A549 (cell line): ENCODE measurements around the gene COL15A1.

Experiments
- BHLHE40 ChIP-seq: IDR thresholded peaks from 2 replicates; pipeline ENCODE4 v1.6.1; 2012; ENCODE audit warnings: low read depth, low read length, inconsistent platforms
- CEBPB ChIP-seq, 2 experiments: fragments of >200 bp in 1 of 2; sonication (Bioruptor Twin) in 1 of 2; formaldehyde crosslinking in 1 of 2; IDR thresholded peaks; 2 replicates each; pipeline ENCODE4 v1.6.1; 2012 to 2016
- CHD4 ChIP-seq: fragments of 200-600 bp; sonication (generic); IDR thresholded peaks from 2 replicates; pipeline ENCODE4 v1.6.1; 2016; ENCODE audit warnings: antibody characterized with exemption, mild to moderate bottlenecking, borderline replicate concordance
- EP300 ChIP-seq, 2 experiments: fragments of >200 bp; sonication (Bioruptor Twin); formaldehyde crosslinking; IDR thresholded peaks; 2 replicates in 1 of 2; 3 replicates in 1 of 2; pipeline ENCODE4 v1.6.1; 2016 to 2017
- KDM5A ChIP-seq: fragments of 200-600 bp; sonication (generic); IDR thresholded peaks from 2 replicates; pipeline ENCODE4 v1.6.1; 2016; ENCODE audit warnings: antibody characterized with exemption, mild to moderate bottlenecking
- POLR2A ChIP-seq: IDR thresholded peaks from 2 replicates; pipeline ENCODE4 v1.6.1; 2012; ENCODE audit warnings: mild to moderate bottlenecking, low read length
- RAD21 ChIP-seq, 2 experiments: fragments of >200 bp in 1 of 2; sonication (Bioruptor Twin) in 1 of 2; formaldehyde crosslinking in 1 of 2; IDR thresholded peaks in 1 of 2; conservative IDR thresholded peaks in 1 of 2; 2 replicates in 1 of 2; 3 replicates in 1 of 2; pipeline ENCODE4 v1.6.1; 2012 to 2018; ENCODE audit warnings: inconsistent platforms in 1 of 2
- ZFP36 ChIP-seq: fragments of 450-650 bp; IDR thresholded peaks from 2 replicates; pipeline ENCODE4 v1.6.1; 2014; ENCODE audit warnings: borderline replicate concordance; ENCODE audit not compliant: partially characterized antibody
- ZNF302 ChIP-seq: fragments of 250-450 bp; sonication (Bioruptor Pico); IDR thresholded peaks from 2 replicates; pipeline ENCODE4 v1.9.0; 2021; ENCODE audit warnings: inconsistent platforms, mild to moderate bottlenecking, moderate library complexity
- TF ChIP-seq, protein P1 (sequence below): IDR thresholded peaks from 2 replicates; pipeline ENCODE4 v1.6.1; 2012
- TF ChIP-seq, protein P2 (sequence below): fragments of >200 bp; sonication (Bioruptor Twin); formaldehyde crosslinking; IDR thresholded peaks from 3 replicates; pipeline ENCODE4 v1.5.1; 2016
- TF ChIP-seq, protein P3 (sequence below): fragments of 200-600 bp; sonication (generic); IDR thresholded peaks from 2 replicates; pipeline ENCODE4 v1.6.1; 2016; ENCODE audit warnings: antibody characterized with exemption, mild to moderate bottlenecking, moderate library complexity
- TF ChIP-seq, protein P4 (sequence below): fragments of 150-350 bp; IDR thresholded peaks from 2 replicates; pipeline ENCODE4 v1.6.1; 2014; ENCODE audit warnings: low read depth, mild to moderate bottlenecking, low read length

DNA sequence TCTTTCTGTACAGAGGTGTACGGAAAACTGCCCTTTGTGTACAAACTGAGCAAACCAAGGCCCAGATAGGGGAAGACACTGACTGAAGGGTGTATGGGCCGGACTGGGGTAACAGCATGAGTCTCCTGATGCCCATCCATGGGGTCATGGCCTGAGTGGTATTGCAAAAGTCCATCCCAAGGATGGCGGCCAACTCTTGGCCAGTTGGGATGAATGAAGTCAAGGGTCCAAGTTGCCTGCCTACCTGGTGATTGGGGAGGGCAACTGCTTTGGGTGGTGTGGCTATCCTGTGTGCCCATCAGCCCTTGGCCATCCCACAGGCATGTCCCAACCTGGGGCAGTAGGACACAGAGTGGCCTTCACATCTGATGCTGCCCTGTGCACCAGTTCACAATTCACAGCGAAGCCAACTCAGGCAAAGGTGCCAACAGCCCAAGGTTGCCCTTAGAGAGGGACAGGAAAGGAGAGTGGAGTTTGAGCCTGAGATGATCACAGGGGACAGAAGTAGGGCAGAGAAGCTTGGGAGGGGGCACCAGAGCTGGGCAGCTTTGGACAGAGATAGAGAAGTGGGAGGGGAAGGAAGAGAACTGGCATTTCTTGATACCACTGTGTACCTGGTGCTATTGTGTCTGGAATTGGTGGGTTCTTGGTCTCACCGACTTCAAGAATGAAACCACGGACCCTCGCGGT, 46.6 kb downstream of the COL15A1 start:
- no peak for TF ChIP-seq CEBPB (IDR thresholded peaks at IDR 0.05)
- TF ChIP-seq ZNF302 (CRISPR knock-in tag), result no peak
- TF ChIP-seq POLR2A, result no peak
- TF ChIP-seq, protein P1, sequence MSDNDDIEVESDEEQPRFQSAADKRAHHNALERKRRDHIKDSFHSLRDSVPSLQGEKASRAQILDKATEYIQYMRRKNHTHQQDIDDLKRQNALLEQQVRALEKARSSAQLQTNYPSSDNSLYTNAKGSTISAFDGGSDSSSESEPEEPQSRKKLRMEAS, result no peak
- no peak for TF ChIP-seq EP300 (IDR thresholded peaks at IDR 0.05)
- TF ChIP-seq, protein P2, sequence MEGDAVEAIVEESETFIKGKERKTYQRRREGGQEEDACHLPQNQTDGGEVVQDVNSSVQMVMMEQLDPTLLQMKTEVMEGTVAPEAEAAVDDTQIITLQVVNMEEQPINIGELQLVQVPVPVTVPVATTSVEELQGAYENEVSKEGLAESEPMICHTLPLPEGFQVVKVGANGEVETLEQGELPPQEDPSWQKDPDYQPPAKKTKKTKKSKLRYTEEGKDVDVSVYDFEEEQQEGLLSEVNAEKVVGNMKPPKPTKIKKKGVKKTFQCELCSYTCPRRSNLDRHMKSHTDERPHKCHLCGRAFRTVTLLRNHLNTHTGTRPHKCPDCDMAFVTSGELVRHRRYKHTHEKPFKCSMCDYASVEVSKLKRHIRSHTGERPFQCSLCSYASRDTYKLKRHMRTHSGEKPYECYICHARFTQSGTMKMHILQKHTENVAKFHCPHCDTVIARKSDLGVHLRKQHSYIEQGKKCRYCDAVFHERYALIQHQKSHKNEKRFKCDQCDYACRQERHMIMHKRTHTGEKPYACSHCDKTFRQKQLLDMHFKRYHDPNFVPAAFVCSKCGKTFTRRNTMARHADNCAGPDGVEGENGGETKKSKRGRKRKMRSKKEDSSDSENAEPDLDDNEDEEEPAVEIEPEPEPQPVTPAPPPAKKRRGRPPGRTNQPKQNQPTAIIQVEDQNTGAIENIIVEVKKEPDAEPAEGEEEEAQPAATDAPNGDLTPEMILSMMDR, result no peak
- no peak for TF ChIP-seq RAD21 (conservative IDR thresholded peaks at IDR 0.05 in 1 of 2, IDR thresholded peaks at IDR 0.05 in 1 of 2)
- TF ChIP-seq CHD4, result no peak
- TF ChIP-seq, protein P3, sequence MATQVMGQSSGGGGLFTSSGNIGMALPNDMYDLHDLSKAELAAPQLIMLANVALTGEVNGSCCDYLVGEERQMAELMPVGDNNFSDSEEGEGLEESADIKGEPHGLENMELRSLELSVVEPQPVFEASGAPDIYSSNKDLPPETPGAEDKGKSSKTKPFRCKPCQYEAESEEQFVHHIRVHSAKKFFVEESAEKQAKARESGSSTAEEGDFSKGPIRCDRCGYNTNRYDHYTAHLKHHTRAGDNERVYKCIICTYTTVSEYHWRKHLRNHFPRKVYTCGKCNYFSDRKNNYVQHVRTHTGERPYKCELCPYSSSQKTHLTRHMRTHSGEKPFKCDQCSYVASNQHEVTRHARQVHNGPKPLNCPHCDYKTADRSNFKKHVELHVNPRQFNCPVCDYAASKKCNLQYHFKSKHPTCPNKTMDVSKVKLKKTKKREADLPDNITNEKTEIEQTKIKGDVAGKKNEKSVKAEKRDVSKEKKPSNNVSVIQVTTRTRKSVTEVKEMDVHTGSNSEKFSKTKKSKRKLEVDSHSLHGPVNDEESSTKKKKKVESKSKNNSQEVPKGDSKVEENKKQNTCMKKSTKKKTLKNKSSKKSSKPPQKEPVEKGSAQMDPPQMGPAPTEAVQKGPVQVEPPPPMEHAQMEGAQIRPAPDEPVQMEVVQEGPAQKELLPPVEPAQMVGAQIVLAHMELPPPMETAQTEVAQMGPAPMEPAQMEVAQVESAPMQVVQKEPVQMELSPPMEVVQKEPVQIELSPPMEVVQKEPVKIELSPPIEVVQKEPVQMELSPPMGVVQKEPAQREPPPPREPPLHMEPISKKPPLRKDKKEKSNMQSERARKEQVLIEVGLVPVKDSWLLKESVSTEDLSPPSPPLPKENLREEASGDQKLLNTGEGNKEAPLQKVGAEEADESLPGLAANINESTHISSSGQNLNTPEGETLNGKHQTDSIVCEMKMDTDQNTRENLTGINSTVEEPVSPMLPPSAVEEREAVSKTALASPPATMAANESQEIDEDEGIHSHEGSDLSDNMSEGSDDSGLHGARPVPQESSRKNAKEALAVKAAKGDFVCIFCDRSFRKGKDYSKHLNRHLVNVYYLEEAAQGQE, result no peak
- TF ChIP-seq, protein P4, sequence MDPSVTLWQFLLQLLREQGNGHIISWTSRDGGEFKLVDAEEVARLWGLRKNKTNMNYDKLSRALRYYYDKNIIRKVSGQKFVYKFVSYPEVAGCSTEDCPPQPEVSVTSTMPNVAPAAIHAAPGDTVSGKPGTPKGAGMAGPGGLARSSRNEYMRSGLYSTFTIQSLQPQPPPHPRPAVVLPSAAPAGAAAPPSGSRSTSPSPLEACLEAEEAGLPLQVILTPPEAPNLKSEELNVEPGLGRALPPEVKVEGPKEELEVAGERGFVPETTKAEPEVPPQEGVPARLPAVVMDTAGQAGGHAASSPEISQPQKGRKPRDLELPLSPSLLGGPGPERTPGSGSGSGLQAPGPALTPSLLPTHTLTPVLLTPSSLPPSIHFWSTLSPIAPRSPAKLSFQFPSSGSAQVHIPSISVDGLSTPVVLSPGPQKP, result no peak
- no peak for TF ChIP-seq ZFP36
- no peak for TF ChIP-seq BHLHE40
- no peak for TF ChIP-seq KDM5A
